Endothelial cell of umbilical vein (primary cell): ENCODE results near the gene CFAP99. TPM values are rescaled to one million over a fixed set of nuclear protein-coding genes. Genes with fewer than 3 reads are reported as not detected.

Source experiments
- BruUV-seq: library from RNA; stranded (reverse); fragments of 400-500 nt; replicated peaks from 2 replicates; lab custom pipeline; 2021; lab: Mats Ljungman, UMichigan
- CTCF ChIA-PET: fragments of 300-600, 350-600 bp; sonication (Branson Sonifier 250); formaldehyde crosslinking; loops from one replicate; lab custom pipeline; 2021; ENCODE audit warnings: antibody characterized with exemption, inconsistent platforms; lab: Charles Lee
- POLR2A ChIA-PET: fragments of 300-600, 350-600 bp; sonication (Branson Sonifier 250); formaldehyde crosslinking; loops from one replicate; lab custom pipeline; 2021; ENCODE audit warnings: antibody characterized with exemption, inconsistent platforms; lab: Charles Lee
- DNase-seq: peaks from one replicate; pipeline ENCODE4 v3.0.0-alpha.2; 2011; ENCODE audit warnings: low read depth, low spot score
- FAIRE-seq: peaks from 2 replicates; lab custom pipeline; 2011; peaks lifted over from hg19 to GRCh38; lab: Jason Lieb, UNC
- H2AFZ ChIP-seq: 2 replicates; pipeline ENCODE4 v1.6.0; 2012; ENCODE audit warnings: low read depth, low read length, control low read depth, inconsistent platforms
- H3K27ac ChIP-seq: 2 replicates; pipeline ENCODE4 v1.5.1; 2011; ENCODE audit warnings: low read depth, mild to moderate bottlenecking, control low read depth, low read length, moderate library complexity; ENCODE audit not compliant: insufficient read depth
- H3K27me3 ChIP-seq, 2 experiments: 2 replicates each; pipeline versions ENCODE4 v1.6.0 to v1.6.1; 2011; ENCODE audit warnings: low read length in 2 of 2, mixed read lengths in 1 of 2; ENCODE audit not compliant: control insufficient read depth in 2 of 2, insufficient read depth in 2 of 2
- H3K36me3 ChIP-seq, 2 experiments: 2 replicates in 1 of 2; 3 replicates in 1 of 2; pipeline ENCODE4 v1.5.1; 2011; ENCODE audit warnings: low read length in 2 of 2, mild to moderate bottlenecking in 1 of 2, moderate library complexity in 1 of 2; ENCODE audit not compliant: control insufficient read depth in 2 of 2, insufficient read depth in 2 of 2; ENCODE audit errors: extremely low read depth in 1 of 2
- H3K4me1 ChIP-seq: 3 replicates; pipeline ENCODE4 v1.5.1; 2011; ENCODE audit warnings: mild to moderate bottlenecking, low read length; ENCODE audit not compliant: control insufficient read depth, insufficient read depth; ENCODE audit errors: extremely low read depth
- H3K4me2 ChIP-seq: 2 replicates; pipeline ENCODE4 v1.6.1; 2011; ENCODE audit warnings: low read length, control low read depth, mixed read lengths; ENCODE audit not compliant: insufficient read depth
- H3K4me3 ChIP-seq, 3 experiments: fragments of 200-600 bp in 1 of 3; sonication (generic), shearing (Covaris generic) in 1 of 3; replicated peaks in 1 of 3; 2 replicates each; pipeline ENCODE4 v1.5.1; 2011 to 2016; ENCODE audit warnings: control low read depth in 3 of 3, low read length in 3 of 3, mild to moderate bottlenecking in 2 of 3, inconsistent platforms in 1 of 3, low read depth in 1 of 3, moderate library complexity in 1 of 3; ENCODE audit not compliant: insufficient read depth in 1 of 3
- H3K79me2 ChIP-seq: 2 replicates; pipeline ENCODE4 v1.6.0; 2012; ENCODE audit warnings: low read length, inconsistent platforms; ENCODE audit not compliant: control insufficient read depth, insufficient read depth
- H3K9ac ChIP-seq: replicated peaks from 2 replicates; pipeline ENCODE3; 2011; ENCODE audit warnings: low read length, control low read depth; ENCODE audit not compliant: insufficient read depth; ENCODE audit errors: extremely low read depth
- H3K9me1 ChIP-seq: replicated peaks from 3 replicates; pipeline ENCODE4 v1.6.0; 2011; ENCODE audit warnings: mild to moderate bottlenecking, low read length; ENCODE audit not compliant: control insufficient read depth, insufficient read depth; ENCODE audit errors: extremely low read depth
- H3K9me3 ChIP-seq: replicated peaks from 2 replicates; pipeline ENCODE4 v1.5.1; 2012; ENCODE audit warnings: low read length, inconsistent platforms; ENCODE audit not compliant: control insufficient read depth, insufficient read depth
- H4K20me1 ChIP-seq: replicated peaks from 2 replicates; pipeline ENCODE3; 2011; ENCODE audit warnings: mild to moderate bottlenecking, low read length; ENCODE audit not compliant: control insufficient read depth, insufficient read depth; ENCODE audit errors: extremely low read depth
- EZH2 ChIP-seq: IDR thresholded peaks from 2 replicates; pipeline ENCODE4 v1.6.1; 2012; ENCODE audit warnings: borderline replicate concordance, low read depth, mild to moderate bottlenecking, moderate library complexity, low read length, inconsistent platforms; ENCODE audit not compliant: severe bottlenecking
- FOS ChIP-seq: IDR thresholded peaks from 2 replicates; pipeline ENCODE4 v1.6.1; 2011; ENCODE audit warnings: mild to moderate bottlenecking, low read length, moderate library complexity, borderline replicate concordance; ENCODE audit not compliant: insufficient read depth
- GATA2 ChIP-seq: IDR thresholded peaks from 2 replicates; pipeline ENCODE4 v1.7.0; 2011; ENCODE audit warnings: low read depth, mild to moderate bottlenecking, moderate library complexity, mixed read lengths, low read length; ENCODE audit not compliant: insufficient read length, insufficient read depth
- JUN ChIP-seq: IDR thresholded peaks from 2 replicates; pipeline ENCODE4 v1.6.1; 2011; ENCODE audit warnings: borderline replicate concordance, low read depth; ENCODE audit not compliant: insufficient read length, insufficient read depth
- MYC ChIP-seq: IDR thresholded peaks from one replicate; pipeline ENCODE4 v1.6.1; 2011; ENCODE audit warnings: mild to moderate bottlenecking, low read depth, low read length
- POLR2A ChIP-seq: IDR thresholded peaks from 2 replicates; pipeline ENCODE4 v1.6.1; 2012; ENCODE audit warnings: low read depth, mild to moderate bottlenecking, control low read depth, low read length
- POLR2AphosphoS5 ChIP-seq: IDR thresholded peaks from 2 replicates; pipeline ENCODE4 v1.6.1; 2012; ENCODE audit warnings: low read depth, mild to moderate bottlenecking, control low read depth, low read length, moderate library complexity; ENCODE audit not compliant: insufficient read depth
- dilution Hi-C: fragments of 300-500 bp; cut with MboI; formaldehyde crosslinking; loops from one replicate; pipeline ENCODE4 v1.15.0; 2019; ENCODE audit warnings: low sequenced_read_pairs; ENCODE audit not compliant: extremely low pct_ligation_motif_present
- intact Hi-C: fragments of 100-400 bp; cut with micrococcal nuclease; formaldehyde crosslinking; loops from one replicate; pipeline ENCODE4 v1.10.0; 2022
- polyA plus RNA-seq, 4 experiments: library from polyadenylated mRNA; depleted of rRNA in 3 of 4; stranded (reverse) in 3 of 4; unstranded in 1 of 4; fragments of >200 nt; gene quantifications; 2 replicates each; pipeline versions ENCODE4 v1.2.1 to v1.2.3, GENCODE V29; 2011 to 2012; ENCODE audit warnings: missing spikeins in 1 of 4
- total RNA-seq: library from RNA; stranded (reverse); gene quantifications from 2 replicates; pipeline ENCODE4 v1.2.3, GENCODE V29; 2021
- TF ChIP-seq, protein P1 (sequence below), 2 donors: IDR thresholded peaks; 1 replicate in 1 of 2; 2 replicates in 1 of 2; pipeline ENCODE4 v1.5.1; 2011; ENCODE audit warnings: low read length in 2 of 2, mild to moderate bottlenecking in 2 of 2, moderate library complexity in 2 of 2, control low read depth in 1 of 2, inconsistent platforms in 1 of 2, low read depth in 1 of 2; ENCODE audit not compliant: insufficient read depth in 1 of 2; ENCODE audit errors: extremely low read depth in 1 of 2
- TF ChIP-seq, protein P2 (sequence below): IDR thresholded peaks from 2 replicates; pipeline ENCODE4 v1.6.1; 2011; ENCODE audit not compliant: insufficient read depth, insufficient read length

The CFAP99 gene
- total and polyA plus RNA-seq, 2 donors (not counting 3 experiments of a cell fraction or from before 2014, with no cell fraction given): 0.03 TPM; not detected in 1

DNA sequence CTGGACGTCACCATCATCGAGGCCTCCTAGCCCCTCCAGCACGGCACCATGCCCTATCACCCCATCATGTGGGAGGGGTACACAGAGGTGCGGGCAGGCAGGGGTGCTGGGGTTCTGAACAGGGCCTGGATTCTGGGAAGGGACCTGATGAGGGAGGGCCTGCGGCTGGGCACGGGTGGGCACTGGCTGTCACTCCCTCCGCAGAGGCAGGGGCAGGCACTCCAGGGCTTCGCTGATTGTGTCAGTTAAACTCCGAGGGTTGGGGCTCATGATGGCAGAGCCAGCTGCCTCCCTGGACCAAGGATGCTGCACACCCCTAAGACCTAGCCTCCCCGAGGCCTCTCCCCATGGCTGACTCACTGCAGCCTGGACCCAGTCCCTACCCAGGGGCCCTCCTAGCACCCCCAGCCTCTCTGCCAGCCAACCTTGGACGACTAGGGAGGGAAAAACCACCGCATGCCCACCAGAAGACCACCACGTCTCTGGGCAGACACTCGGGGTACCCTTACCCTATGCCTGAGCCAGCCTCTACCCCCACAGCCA lies 46.2 kb upstream of the CFAP99 start:
- dilution Hi-C loops (no loop called here), intact Hi-C loops (no loop called here)
- no TSS peak for BruUV-seq
- POLR2A ChIA-PET: no interaction called here
- Histone ChIP-seq H3K9me3 (no peaks in the 10 kb centered on the region), H3K4me1 (no peaks in the 10 kb centered on the region), H3K79me2 (no peaks in the 10 kb centered on the region), H3K27ac (no peak overlapping the region), H2AFZ (no peak overlapping the region), H3K9me1 (no peaks in the 10 kb centered on the region), H3K27me3 (no peaks in the 10 kb centered on the region), H4K20me1 (no peaks in the 10 kb centered on the region), H3K4me3 (no peak overlapping the region), H3K36me3 (no peaks in the 10 kb centered on the region), H3K4me2 (no peak overlapping the region), H3K9ac (no peak overlapping the region)
- FAIRE-seq (no peak), DNase-seq (no peak)
- no peak for TF ChIP-seq POLR2A
- TF ChIP-seq, protein P1, sequence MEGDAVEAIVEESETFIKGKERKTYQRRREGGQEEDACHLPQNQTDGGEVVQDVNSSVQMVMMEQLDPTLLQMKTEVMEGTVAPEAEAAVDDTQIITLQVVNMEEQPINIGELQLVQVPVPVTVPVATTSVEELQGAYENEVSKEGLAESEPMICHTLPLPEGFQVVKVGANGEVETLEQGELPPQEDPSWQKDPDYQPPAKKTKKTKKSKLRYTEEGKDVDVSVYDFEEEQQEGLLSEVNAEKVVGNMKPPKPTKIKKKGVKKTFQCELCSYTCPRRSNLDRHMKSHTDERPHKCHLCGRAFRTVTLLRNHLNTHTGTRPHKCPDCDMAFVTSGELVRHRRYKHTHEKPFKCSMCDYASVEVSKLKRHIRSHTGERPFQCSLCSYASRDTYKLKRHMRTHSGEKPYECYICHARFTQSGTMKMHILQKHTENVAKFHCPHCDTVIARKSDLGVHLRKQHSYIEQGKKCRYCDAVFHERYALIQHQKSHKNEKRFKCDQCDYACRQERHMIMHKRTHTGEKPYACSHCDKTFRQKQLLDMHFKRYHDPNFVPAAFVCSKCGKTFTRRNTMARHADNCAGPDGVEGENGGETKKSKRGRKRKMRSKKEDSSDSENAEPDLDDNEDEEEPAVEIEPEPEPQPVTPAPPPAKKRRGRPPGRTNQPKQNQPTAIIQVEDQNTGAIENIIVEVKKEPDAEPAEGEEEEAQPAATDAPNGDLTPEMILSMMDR (IDR thresholded peaks at IDR 0.05; ENCODE audit: extremely low read depth in 1 of 2, insufficient read depth in 1 of 2, low read depth in 1 of 2, low read length in 2 of 2): no peak
- CTCF ChIA-PET: no interaction called here

DNA sequence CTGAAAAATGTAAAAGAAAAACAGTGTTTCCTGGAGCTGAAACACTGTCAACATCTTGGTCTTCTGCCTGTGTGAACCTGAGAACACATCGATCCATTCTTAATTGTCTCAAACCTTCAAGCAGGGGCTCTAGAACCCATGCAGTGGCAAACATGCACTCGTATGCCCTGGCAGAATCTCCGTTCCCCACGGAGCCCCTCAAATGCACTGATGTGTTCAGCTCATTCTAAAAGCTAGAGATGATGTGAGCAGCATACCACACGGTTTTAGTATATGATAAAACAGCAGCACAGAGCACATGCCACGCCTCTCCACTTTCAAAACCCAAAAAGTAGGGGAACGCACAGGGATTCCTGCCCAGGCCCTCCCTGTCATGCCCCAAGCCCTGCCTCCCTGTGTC lies 45.2 kb upstream of the CFAP99 start:
- Histone ChIP-seq H3K79me2 (no peaks in the 10 kb centered on the region), H3K4me1 (no peaks in the 10 kb centered on the region), H3K9me3 (no peaks in the 10 kb centered on the region), H2AFZ (no peak overlapping the region), H3K4me2 (no peak overlapping the region), H4K20me1 (no peaks in the 10 kb centered on the region), H3K9ac (no peak overlapping the region), H3K9me1 (no peaks in the 10 kb centered on the region), H3K4me3 (no peak overlapping the region), H3K36me3 (no peaks in the 10 kb centered on the region), H3K27ac (no peak overlapping the region), H3K27me3 (no peaks in the 10 kb centered on the region)
- DNase-seq (no peak), FAIRE-seq (no peak)
- CTCF ChIA-PET: no interaction called here
- BruUV-seq: no TSS peak
- intact Hi-C loops (no loop called here), dilution Hi-C loops (no loop called here)
- TF ChIP-seq EZH2: no peak
- TF ChIP-seq JUN: no peak
- TF ChIP-seq MYC: no peak
- no peak for TF ChIP-seq POLR2AphosphoS5
- TF ChIP-seq, protein P2, sequence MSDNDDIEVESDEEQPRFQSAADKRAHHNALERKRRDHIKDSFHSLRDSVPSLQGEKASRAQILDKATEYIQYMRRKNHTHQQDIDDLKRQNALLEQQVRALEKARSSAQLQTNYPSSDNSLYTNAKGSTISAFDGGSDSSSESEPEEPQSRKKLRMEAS: no peak
- no peak for TF ChIP-seq POLR2A
- TF ChIP-seq, protein P1 (IDR thresholded peaks at IDR 0.05; ENCODE audit: extremely low read depth in 1 of 2, insufficient read depth in 1 of 2, low read depth in 1 of 2, low read length in 2 of 2): no peak
- no peak for TF ChIP-seq FOS
- no peak for TF ChIP-seq GATA2
- POLR2A ChIA-PET: no interaction called here
